Stimulated activated CD8-positive, alpha-beta memory T cell treated with anti-CD3 and anti-CD28 coated beads, Interleukin-12 subunit alpha, Interleukin-12 subunit beta, amount 100 ng/mL, for 1 hour (primary cell): ENCODE results near the gene IGSF6.

Source experiments
- DNase-seq: peaks from one replicate; pipeline ENCODE4 v3.0.0-alpha.2; 2020; ENCODE audit warnings: low read depth

IGSF6 gene

GRCh38 chr16:21599122-21600030 lies 53.0 kb downstream of the IGSF6 start, which contains the start of gene METTL9:
Gene METTL9 (plus strand): TSS chr16:21599577. CDS start chr16:21599734, 157 bp downstream.
- peak; percentile 89 for DNase-seq

GRCh38 chr16:21598701-21599121 lies 53.7 kb downstream of the IGSF6 start:
- DNase-seq, result peak; percentile 6

GRCh38 chr16:21598206-21598605 lies 54.2 kb downstream of the IGSF6 start:
- DNase-seq, result no peak

- DNase-seq, result no peak
These were observed 54.8 kb downstream of the IGSF6 start for GRCh38 chr16:21597561-21598030.

GRCh38 chr16:21593530-21594289 lies 58.7 kb downstream of the IGSF6 start:
- no peak for DNase-seq

- DNase-seq, result no peak
These were observed 60.2 kb downstream of the IGSF6 start for GRCh38 chr16:21592191-21592590.

DNA sequence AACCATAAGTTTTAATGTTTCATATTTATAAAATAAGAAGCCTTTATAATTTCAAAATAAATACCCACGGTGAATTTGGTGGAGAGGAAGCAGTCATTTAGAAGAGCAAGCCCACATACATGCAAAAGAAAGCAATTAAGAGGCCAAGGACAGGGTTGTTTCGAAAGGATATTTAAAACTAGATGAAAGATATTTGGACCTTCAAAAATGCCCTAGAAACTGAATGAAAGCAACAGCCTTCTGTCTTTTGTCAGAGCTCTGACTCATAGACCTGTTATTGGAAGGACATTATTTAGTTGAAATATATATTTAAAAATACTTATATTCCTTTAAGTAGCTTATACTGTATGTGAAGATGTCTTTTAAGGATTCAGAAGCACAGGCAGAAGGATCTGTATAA lies 61.6 kb downstream of the IGSF6 start:
- DNase-seq, result no peak

GRCh38 chr16:21590287-21590686 lies 62.1 kb downstream of the IGSF6 start:
- DNase-seq, result no peak

DNA sequence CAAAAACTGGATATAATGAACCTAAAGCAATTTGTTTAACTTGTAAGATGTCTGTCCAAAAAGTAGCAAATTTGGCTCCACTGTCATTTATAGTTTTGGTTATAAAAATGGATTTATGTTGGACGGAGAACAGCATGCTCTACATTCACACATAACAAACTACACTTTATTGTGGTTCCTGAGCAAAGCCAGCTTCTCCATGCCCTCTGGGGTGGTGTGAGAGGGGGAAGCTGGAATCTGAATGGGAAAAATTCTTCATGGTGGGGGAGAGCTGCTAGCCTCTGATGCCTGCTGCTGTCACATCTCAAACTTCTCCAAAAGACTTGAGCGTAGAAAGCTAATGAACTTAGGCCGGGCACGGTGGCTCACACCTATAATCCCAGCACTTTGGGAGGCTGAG lies 62.9 kb downstream of the IGSF6 start:
- no peak for DNase-seq
